HEK293 (cell line): ENCODE measurements around the gene CORO7.

Source experiments
- BCL11B ChIP-seq: fragments of 450-650 bp; formaldehyde crosslinking; IDR thresholded peaks from 2 replicates; pipeline ENCODE4 v1.5.1; 2016; ENCODE audit warnings: low read depth, missing biosample characterization, missing genetic modification characterization
- GLIS2 ChIP-seq: fragments of 450-650 bp; formaldehyde crosslinking; IDR thresholded peaks from 2 replicates; pipeline ENCODE4 v1.5.1; 2016; ENCODE audit warnings: missing biosample characterization, missing genetic modification characterization
- KLF1 ChIP-seq: fragments of 450-650 bp; formaldehyde crosslinking; IDR thresholded peaks from 2 replicates; pipeline ENCODE4 v1.5.1; 2016; ENCODE audit warnings: missing biosample characterization, missing genetic modification characterization
- KLF10 ChIP-seq: fragments of 450-650 bp; IDR thresholded peaks from 2 replicates; pipeline ENCODE4 v1.5.1; 2018; ENCODE audit warnings: missing biosample characterization, mild to moderate bottlenecking, missing genetic modification characterization
- KLF16 ChIP-seq: fragments of 450-650 bp; formaldehyde crosslinking; IDR thresholded peaks from 2 replicates; pipeline ENCODE4 v1.5.1; 2017; ENCODE audit warnings: missing biosample characterization, missing genetic modification characterization
- KLF17 ChIP-seq: fragments of 450-650 bp; formaldehyde crosslinking; IDR thresholded peaks from 2 replicates; pipeline ENCODE4 v1.5.1; 2016; ENCODE audit warnings: missing biosample characterization, missing genetic modification characterization
- KLF8 ChIP-seq: fragments of 450-650 bp; formaldehyde crosslinking; IDR thresholded peaks from 2 replicates; pipeline ENCODE4 v1.5.1; 2016; ENCODE audit warnings: missing biosample characterization, missing genetic modification characterization
- MEIS1 ChIP-seq: sonication (generic); formaldehyde crosslinking; IDR thresholded peaks from 2 replicates; pipeline ENCODE4 v1.8.1; 2022; ENCODE audit warnings: missing genetic modification reagents, mild to moderate bottlenecking, borderline replicate concordance
- PATZ1 ChIP-seq: fragments of 450-650 bp; formaldehyde crosslinking; IDR thresholded peaks from 2 replicates; pipeline ENCODE4 v1.5.1; 2016; ENCODE audit warnings: missing biosample characterization, missing genetic modification characterization
- RBAK ChIP-seq: fragments of 450-650 bp; formaldehyde crosslinking; IDR thresholded peaks from 2 replicates; pipeline ENCODE4 v1.5.1; 2016; ENCODE audit warnings: missing biosample characterization, missing genetic modification characterization
- SALL2 ChIP-seq: fragments of 450-650 bp; formaldehyde crosslinking; IDR thresholded peaks from 2 replicates; pipeline ENCODE4 v1.5.0; 2017; ENCODE audit warnings: missing biosample characterization, mild to moderate bottlenecking, missing genetic modification characterization, borderline replicate concordance
- SCRT1 ChIP-seq: fragments of 450-650 bp; formaldehyde crosslinking; IDR thresholded peaks from 2 replicates; pipeline ENCODE4 v1.5.1; 2016; ENCODE audit warnings: missing biosample characterization, missing genetic modification characterization, borderline replicate concordance
- SCRT2 ChIP-seq: fragments of 450-650 bp; formaldehyde crosslinking; IDR thresholded peaks from 2 replicates; pipeline ENCODE4 v1.5.1; 2016; ENCODE audit warnings: missing biosample characterization, missing genetic modification characterization
- SP2 ChIP-seq: fragments of 450-650 bp; formaldehyde crosslinking; IDR thresholded peaks from 2 replicates; pipeline ENCODE4 v1.5.1; 2016; ENCODE audit warnings: missing biosample characterization, missing genetic modification characterization
- SP3 ChIP-seq: fragments of 450-650 bp; formaldehyde crosslinking; IDR thresholded peaks from 2 replicates; pipeline ENCODE4 v1.5.1; 2016; ENCODE audit warnings: missing biosample characterization, missing genetic modification characterization
- SP7 ChIP-seq: fragments of 450-650 bp; formaldehyde crosslinking; IDR thresholded peaks from 2 replicates; pipeline ENCODE4 v1.5.1; 2016; ENCODE audit warnings: missing biosample characterization, missing genetic modification characterization
- WT1 ChIP-seq: fragments of 450-650 bp; formaldehyde crosslinking; IDR thresholded peaks from 2 replicates; pipeline ENCODE4 v1.5.1; 2016; ENCODE audit warnings: missing biosample characterization, missing genetic modification characterization
- YY1 ChIP-seq: fragments of 450-650 bp; formaldehyde crosslinking; IDR thresholded peaks from 2 replicates; pipeline ENCODE4 v1.5.1; 2018; ENCODE audit warnings: missing biosample characterization, missing genetic modification characterization
- ZBTB6 ChIP-seq: fragments of 450-650 bp; formaldehyde crosslinking; IDR thresholded peaks from 2 replicates; pipeline ENCODE4 v1.5.1; 2017; ENCODE audit warnings: missing biosample characterization, missing genetic modification characterization
- ZFHX2 ChIP-seq: fragments of 450-650 bp; formaldehyde crosslinking; conservative IDR thresholded peaks from 2 replicates; pipeline ENCODE4 v1.5.1; 2016; ENCODE audit warnings: missing biosample characterization, missing genetic modification characterization
- ZFP3 ChIP-seq: fragments of 450-650 bp; formaldehyde crosslinking; IDR thresholded peaks from 2 replicates; pipeline ENCODE4 v1.5.1; 2016; ENCODE audit warnings: low read depth, missing biosample characterization, missing genetic modification characterization
- ZNF16 ChIP-seq: fragments of 450-650 bp; formaldehyde crosslinking; IDR thresholded peaks from 2 replicates; pipeline ENCODE4 v1.5.1; 2016; ENCODE audit warnings: low read depth, missing biosample characterization, missing genetic modification characterization
- ZNF2 ChIP-seq: fragments of 450-650 bp; formaldehyde crosslinking; IDR thresholded peaks from 2 replicates; pipeline ENCODE4 v1.5.1; 2016; ENCODE audit warnings: missing biosample characterization, missing genetic modification characterization
- ZNF239 ChIP-seq: fragments of 450-650 bp; formaldehyde crosslinking; IDR thresholded peaks from 2 replicates; pipeline ENCODE4 v1.5.1; 2016; ENCODE audit warnings: missing biosample characterization, missing genetic modification characterization
- ZNF341 ChIP-seq: fragments of 450-650 bp; formaldehyde crosslinking; IDR thresholded peaks from 2 replicates; pipeline ENCODE4; 2016; ENCODE audit warnings: low read depth, missing biosample characterization, missing genetic modification characterization
- ZNF423 ChIP-seq: fragments of 450-650 bp; formaldehyde crosslinking; IDR thresholded peaks from 2 replicates; pipeline ENCODE4 v1.5.1; 2016; ENCODE audit warnings: missing biosample characterization, missing genetic modification characterization
- ZNF549 ChIP-seq: fragments of 450-650 bp; IDR thresholded peaks from 2 replicates; pipeline ENCODE4 v1.5.1; 2018; ENCODE audit warnings: missing biosample characterization, missing genetic modification characterization, mild to moderate bottlenecking, inconsistent platforms, moderate library complexity
- ZNF555 ChIP-seq: fragments of 450-650 bp; formaldehyde crosslinking; conservative IDR thresholded peaks from 2 replicates; pipeline ENCODE4 v1.5.1; 2017; ENCODE audit warnings: missing biosample characterization, mild to moderate bottlenecking, missing genetic modification characterization, inconsistent platforms
- ZNF561 ChIP-seq: fragments of 450-650 bp; IDR thresholded peaks from 2 replicates; pipeline ENCODE4 v1.5.1; 2018; ENCODE audit warnings: missing biosample characterization, missing genetic modification characterization, borderline replicate concordance
- ZNF571 ChIP-seq: fragments of 450-650 bp; formaldehyde crosslinking; IDR thresholded peaks from 2 replicates; pipeline ENCODE4 v1.5.0; 2017; ENCODE audit warnings: missing biosample characterization, missing genetic modification characterization
- ZNF600 ChIP-seq: fragments of 450-650 bp; formaldehyde crosslinking; IDR thresholded peaks from 2 replicates; pipeline ENCODE4 v1.5.1; 2016; ENCODE audit warnings: missing biosample characterization, missing genetic modification characterization
- ZNF610 ChIP-seq: fragments of 450-650 bp; formaldehyde crosslinking; IDR thresholded peaks from 2 replicates; pipeline ENCODE4 v1.5.1; 2016; ENCODE audit warnings: missing biosample characterization, missing genetic modification characterization, borderline replicate concordance
- ZNF629 ChIP-seq: fragments of 450-650 bp; formaldehyde crosslinking; IDR thresholded peaks from 2 replicates; pipeline ENCODE4 v1.5.1; 2017; ENCODE audit warnings: missing biosample characterization, missing genetic modification characterization
- ZNF654 ChIP-seq: fragments of 450-650 bp; formaldehyde crosslinking; IDR thresholded peaks from 2 replicates; pipeline ENCODE4 v1.5.1; 2016; ENCODE audit warnings: low read depth, missing biosample characterization, missing genetic modification characterization
- ZNF692 ChIP-seq: fragments of 450-650 bp; formaldehyde crosslinking; IDR thresholded peaks from 2 replicates; pipeline ENCODE4 v1.5.1; 2016; ENCODE audit warnings: missing biosample characterization, missing genetic modification characterization
- ZNF776 ChIP-seq: fragments of 450-650 bp; formaldehyde crosslinking; IDR thresholded peaks from 2 replicates; pipeline ENCODE4 v1.5.0; 2017; ENCODE audit warnings: missing biosample characterization, missing genetic modification characterization, borderline replicate concordance
- ZNF837 ChIP-seq: fragments of 450-650 bp; formaldehyde crosslinking; IDR thresholded peaks from 2 replicates; pipeline ENCODE4 v1.5.1; 2016; ENCODE audit warnings: missing biosample characterization, missing genetic modification characterization

Gene CORO7

GRCh38 chr16:4307215-4308037, 109.0 kb downstream of the CORO7 start (continued):
- TF ChIP-seq ZNF600 (tag by site-specific recombination) (no peak), SCRT1 (tag by site-specific recombination) (peak; percentile 47; the same call in 1 of the 2 replicates), RBAK (tag by site-specific recombination) (no peak), ZNF629 (tag by site-specific recombination) (0 out of 2 replicates have a peak, but pooled peaks have one; percentile 27), ZNF16 (tag by site-specific recombination) (no peak), PATZ1 (peak; percentile 75), WT1 (peak; percentile 81), SALL2 (no peak), ZFP3 (tag by site-specific recombination) (no peak), ZNF561 (0 out of 2 replicates have a peak, but pooled peaks have one; percentile 41), SP3 (peak; percentile 89), SP2 (tag by site-specific recombination) (peak; percentile 82), MEIS1 (CRISPR knock-in tag) (no peak), ZNF549 (tag by site-specific recombination) (no peak), ZNF341 (tag by site-specific recombination) (0 out of 2 replicates have a peak, but pooled peaks have one; percentile 20), KLF8 (tag by site-specific recombination) (0 out of 2 replicates have a peak, but pooled peaks have one; percentile 46), ZNF837 (tag by site-specific recombination) (no peak), ZNF239 (tag by site-specific recombination) (no peak), KLF1 (tag by site-specific recombination) (peak; percentile 92), ZNF692 (tag by site-specific recombination) (peak; percentile 39; the same call in 1 of the 2 replicates), SCRT2 (tag by site-specific recombination) (peak; percentile 82), KLF16 (0 out of 2 replicates have a peak, but pooled peaks have one; percentile 20), SP7 (tag by site-specific recombination) (peak; percentile 76), YY1 (tag by site-specific recombination) (no peak), GLIS2 (tag by site-specific recombination) (peak; percentile 84), KLF17 (tag by site-specific recombination) (peak; percentile 90), BCL11B (tag by site-specific recombination) (no peak), ZNF423 (no peak), ZNF610 (tag by site-specific recombination) (0 out of 2 replicates have a peak, but pooled peaks have one; percentile 29), ZNF2 (tag by site-specific recombination) (no peak), ZNF776 (tag by site-specific recombination) (no peak), KLF10 (tag by site-specific recombination) (peak; percentile 89), ZNF555 (tag by site-specific recombination) (no peak), ZBTB6 (no peak), ZNF571 (tag by site-specific recombination) (no peak), ZNF654 (tag by site-specific recombination) (no peak), ZFHX2 (tag by site-specific recombination) (peak; percentile 80)
